ENCODE measurements around the gene CAMK2D.

DNA sequence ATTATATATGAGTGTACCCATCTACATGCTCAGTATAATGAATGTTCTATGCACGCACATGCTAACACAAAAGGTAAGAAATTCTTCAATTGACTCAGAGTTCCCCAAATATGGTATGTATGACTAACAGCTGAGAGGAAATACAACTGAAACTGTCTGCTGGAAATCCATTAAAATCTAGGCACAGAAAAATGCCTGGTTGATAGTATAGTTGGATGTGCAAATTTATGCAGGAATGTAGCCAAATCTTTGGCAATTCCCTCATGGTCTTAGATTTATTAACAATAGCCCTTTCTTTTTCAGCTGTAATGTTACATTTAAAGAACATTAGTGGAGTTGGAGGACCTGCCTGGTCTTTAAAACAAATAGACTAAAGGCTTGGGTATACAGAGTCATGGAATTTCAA lies 5.5 kb downstream of the CAMK2D start:
- TF ChIP-seq CTCF (IDR thresholded peaks at IDR 0.05; ENCODE audit: poor library complexity) (no peak), EZH2phosphoT487 (IDR thresholded peaks at IDR 0.05; ENCODE audit: low read depth, severe bottlenecking, unreplicated experiment) (no peak), EZH2 (IDR thresholded peaks at IDR 0.05; ENCODE audit: borderline replicate concordance) (no peak)

Data from hepatocyte (in vitro differentiated cells).